HepG2 (cell line): ENCODE data around the gene EFEMP2. TPM values are rescaled to one million over a fixed set of nuclear protein-coding genes. Genes with fewer than 3 reads are reported as not detected.

Source experiments
- ATM ChIP-seq: fragments of 450-650 bp; IDR thresholded peaks from 2 replicates; pipeline ENCODE4 v1.7.1; 2017; ENCODE audit warnings: mild to moderate bottlenecking, borderline replicate concordance
- GABPA ChIP-seq, 2 experiments: IDR thresholded peaks; 2 replicates each; pipeline ENCODE4 v1.6.1; 2011 to 2016; ENCODE audit warnings: low read depth in 2 of 2, low read length in 1 of 2, missing biosample characterization in 1 of 2, missing genetic modification characterization in 1 of 2
- GFI1 ChIP-seq: sonication (generic); formaldehyde crosslinking; IDR thresholded peaks from 2 replicates; pipeline ENCODE4 v1.5.0; 2020; ENCODE audit warnings: missing genetic modification reagents, mild to moderate bottlenecking, borderline replicate concordance
- GZF1 ChIP-seq: sonication (generic); formaldehyde crosslinking; IDR thresholded peaks from 2 replicates; pipeline ENCODE4 v1.5.1; 2020; ENCODE audit warnings: mild to moderate bottlenecking, missing genetic modification reagents
- HDAC6 ChIP-seq: fragments of 200-600 bp; sonication (generic); IDR thresholded peaks from 2 replicates; pipeline ENCODE4 v1.7.0; 2017; ENCODE audit warnings: mild to moderate bottlenecking, antibody characterized with exemption, low read length, low read depth
- HMGXB4 ChIP-seq, 2 experiments: sonication (generic) in 1 of 2; formaldehyde crosslinking in 1 of 2; IDR thresholded peaks; 2 replicates each; pipeline versions ENCODE4 v1.4.0 to v1.6.1; 2018 to 2020; ENCODE audit warnings: missing genetic modification reagents in 2 of 2, borderline replicate concordance in 1 of 2, low read depth in 1 of 2, mild to moderate bottlenecking in 1 of 2, missing biosample characterization in 1 of 2
- HNRNPUL1 ChIP-seq: fragments of 200-400 bp; formaldehyde crosslinking; IDR thresholded peaks from 2 replicates; pipeline ENCODE4 v1.6.1; 2017; ENCODE audit warnings: low read depth, mild to moderate bottlenecking, low read length, moderate library complexity
- IKZF4 ChIP-seq: sonication (generic); formaldehyde crosslinking; IDR thresholded peaks from 2 replicates; pipeline ENCODE4 v1.5.1; 2020; ENCODE audit warnings: borderline replicate concordance, mild to moderate bottlenecking, low read depth, missing genetic modification reagents; ENCODE audit errors: not compliant biosample characterization
- MZF1 ChIP-seq: sonication (generic); formaldehyde crosslinking; IDR thresholded peaks from 2 replicates; pipeline ENCODE4 v1.8.1; 2023; ENCODE audit warnings: mild to moderate bottlenecking, missing genetic modification reagents, borderline replicate concordance
- NFE2L2 ChIP-seq: fragments of 150-350 bp; IDR thresholded peaks from 2 replicates; pipeline ENCODE4 v1.6.1; 2014; ENCODE audit warnings: low read length
- PLSCR1 ChIP-seq: sonication (generic); formaldehyde crosslinking; IDR thresholded peaks from 2 replicates; pipeline ENCODE4 v1.5.0; 2020; ENCODE audit warnings: missing genetic modification reagents, mild to moderate bottlenecking, borderline replicate concordance
- SMARCE1 ChIP-seq: fragments of 450-650 bp; IDR thresholded peaks from 2 replicates; pipeline ENCODE4 v1.6.1; 2017; ENCODE audit warnings: borderline replicate concordance
- SMYD3 ChIP-seq: sonication (generic); formaldehyde crosslinking; IDR thresholded peaks from 2 replicates; pipeline ENCODE4 v1.8.1; 2023; ENCODE audit warnings: mild to moderate bottlenecking, missing genetic modification reagents
- TEAD3 ChIP-seq: optimal IDR thresholded peaks from 2 replicates; pipeline ENCODE3; 2016; ENCODE audit warnings: borderline replicate concordance
- YEATS2 ChIP-seq: sonication (generic); formaldehyde crosslinking; IDR thresholded peaks from 2 replicates; pipeline ENCODE4 v1.4.0; 2020; ENCODE audit warnings: missing genetic modification reagents, borderline replicate concordance
- ZBTB44 ChIP-seq: sonication (generic); formaldehyde crosslinking; IDR thresholded peaks from 2 replicates; pipeline ENCODE4 v1.4.0; 2020; ENCODE audit warnings: missing genetic modification reagents
- ZNF121 ChIP-seq: sonication (generic); formaldehyde crosslinking; IDR thresholded peaks from 2 replicates; pipeline ENCODE4 v1.5.0; 2020; ENCODE audit warnings: mild to moderate bottlenecking, missing genetic modification reagents
- ZNF263 ChIP-seq: sonication (generic); formaldehyde crosslinking; IDR thresholded peaks from 2 replicates; pipeline ENCODE4 v1.4.0; 2020; ENCODE audit warnings: missing genetic modification reagents
- ZNF333 ChIP-seq: sonication (generic); formaldehyde crosslinking; IDR thresholded peaks from 2 replicates; pipeline ENCODE4 v1.4.0; 2020; ENCODE audit warnings: mild to moderate bottlenecking, missing genetic modification reagents, borderline replicate concordance
- ZNF644 ChIP-seq: IDR thresholded peaks from 2 replicates; pipeline ENCODE4 v1.6.1; 2016; ENCODE audit warnings: low read depth
- ZNF687 ChIP-seq: sonication (generic); formaldehyde crosslinking; IDR thresholded peaks from 2 replicates; pipeline ENCODE4 v1.5.1; 2020; ENCODE audit warnings: mild to moderate bottlenecking, missing genetic modification reagents, moderate library complexity
- polyA plus RNA-seq, 8 experiments: library from polyadenylated mRNA; depleted of rRNA in 3 of 8; stranded (reverse) in 7 of 8; unstranded in 1 of 8; fragments of >200 nt; fragmentation: Illumina TruSeq in 4 of 8; extraction: Trizol in 4 of 8; gene quantifications; 2 replicates each; pipeline versions ENCODE4 v1.2.1 to v1.2.3, GENCODE V29; 2011 to 2016; ENCODE audit warnings: low read depth in 4 of 8, missing spikeins in 1 of 8, mixed read lengths in 1 of 8; ENCODE audit not compliant: insufficient read depth in 1 of 8
- total RNA-seq, 5 experiments: library from RNA; depleted of rRNA; stranded (reverse); fragments of >200 nt; fragmentation: Illumina TruSeq; extraction: Trizol; gene quantifications; 2 replicates each; pipeline ENCODE4 v1.2.3, GENCODE V29; 2016; ENCODE audit warnings: low read depth in 1 of 5

Gene EFEMP2
- total and polyA plus RNA-seq, 2 of the 13 experiments (the other 11 are each of a cell fraction or from before 2014, with no cell fraction given): 7.4 to 29.7 TPM

- no peak for TF ChIP-seq ZNF333 (CRISPR knock-in tag)
- no peak for TF ChIP-seq SMARCE1
- TF ChIP-seq ATM: no peak
- no peak for TF ChIP-seq PLSCR1 (CRISPR knock-in tag)
- TF ChIP-seq HDAC6: no peak
- TF ChIP-seq SMYD3 (CRISPR knock-in tag): no peak
- no peak; the same call in 1 of the 2 replicates for TF ChIP-seq HNRNPUL1
- TF ChIP-seq IKZF4 (CRISPR knock-in tag): peak; percentile 51
- no peak for TF ChIP-seq ZNF644 (CRISPR knock-in tag)
- peak in 1 of 2 experiments; percentile 90; a peak in 2 of 4 replicates for TF ChIP-seq HMGXB4 (CRISPR knock-in tag; IDR thresholded peaks at IDR 0.05; ENCODE audit: borderline replicate concordance in 1 of 2, low read depth in 1 of 2)
- 0 out of 2 replicates have a peak, but pooled peaks have one; percentile 40 for TF ChIP-seq ZBTB44 (CRISPR knock-in tag)
- TF ChIP-seq ZNF263 (CRISPR knock-in tag): peak; percentile 61; the same call in 1 of the 2 replicates
- peak; percentile 24 for TF ChIP-seq ZNF687
- no peak for TF ChIP-seq GZF1 (CRISPR knock-in tag)
- TF ChIP-seq GFI1 (CRISPR knock-in tag): 0 out of 2 replicates have a peak, but pooled peaks have one; percentile 80
- peak; percentile 77 for TF ChIP-seq TEAD3 (CRISPR knock-in tag)
- no peak for TF ChIP-seq NFE2L2
- TF ChIP-seq MZF1 (CRISPR knock-in tag): no peak
- TF ChIP-seq YEATS2: peak; percentile 51; the same call in 1 of the 2 replicates
- TF ChIP-seq ZNF121: peak; percentile 32; the same call in 1 of the 2 replicates
- TF ChIP-seq GABPA (IDR thresholded peaks at IDR 0.05; ENCODE audit: low read depth, low read length): peak; percentile 53
- peak; percentile 63; the same call in 1 of the 2 replicates for TF ChIP-seq GABPA (CRISPR knock-in tag; IDR thresholded peaks at IDR 0.05; ENCODE audit: low read depth)
These were observed 46.6 kb upstream of the EFEMP2 start, which contains the start of gene DRAP1 (continued) for GRCh38 chr11:65919141-65919572.
